ENCODE measurements around the gene NRF1.

Gene NRF1

DNA sequence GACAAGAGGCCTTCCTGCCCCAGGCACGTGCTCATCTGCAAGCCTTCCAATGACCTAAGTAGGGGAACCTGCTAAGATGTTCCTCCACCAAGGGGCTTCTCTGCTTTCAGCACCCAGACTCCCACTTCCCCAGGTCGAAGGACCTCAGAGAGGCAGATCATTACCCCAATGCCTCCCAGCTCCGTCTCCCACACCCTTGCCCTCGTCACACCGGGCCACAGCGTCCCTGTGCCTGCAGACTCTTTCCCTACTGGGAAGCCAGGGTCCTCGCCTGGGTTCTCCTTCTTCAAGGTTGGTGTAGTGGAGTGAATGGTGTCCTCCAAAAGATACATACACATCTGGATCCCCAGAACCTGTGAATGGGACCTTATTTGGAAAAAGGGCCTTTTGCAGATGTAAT is 189.4 kb downstream of the NRF1 start:
- WGBS (ENCODE audit: insufficient coverage, insufficient read length) = no CpG with 5 or more reads among the region's 7 CpGs
- no peak for DNase-seq (ENCODE audit: low read depth, low spot score)
- H3K4me3 ChIP-seq (ENCODE audit: low read length) = no peak overlapping the region
- no peaks in the 10 kb centered on the region for H3K9me3 ChIP-seq (ENCODE audit: control insufficient read depth, insufficient read depth, low read length)
- no peaks in the 10 kb centered on the region for H3K27me3 ChIP-seq (ENCODE audit: control insufficient read depth, insufficient read depth, low read length)
- peaks cover 4% of the 10 kb centered on the region; the same call in 1 of the 2 replicates for H3K4me1 ChIP-seq (ENCODE audit: control insufficient read depth, insufficient read depth, low read length)
- no peak overlapping the region for H3K27ac ChIP-seq (ENCODE audit: low read length)
- no peaks in the 10 kb centered on the region for H3K36me3 ChIP-seq (ENCODE audit: control insufficient read depth, insufficient read depth, low read length)

DNA sequence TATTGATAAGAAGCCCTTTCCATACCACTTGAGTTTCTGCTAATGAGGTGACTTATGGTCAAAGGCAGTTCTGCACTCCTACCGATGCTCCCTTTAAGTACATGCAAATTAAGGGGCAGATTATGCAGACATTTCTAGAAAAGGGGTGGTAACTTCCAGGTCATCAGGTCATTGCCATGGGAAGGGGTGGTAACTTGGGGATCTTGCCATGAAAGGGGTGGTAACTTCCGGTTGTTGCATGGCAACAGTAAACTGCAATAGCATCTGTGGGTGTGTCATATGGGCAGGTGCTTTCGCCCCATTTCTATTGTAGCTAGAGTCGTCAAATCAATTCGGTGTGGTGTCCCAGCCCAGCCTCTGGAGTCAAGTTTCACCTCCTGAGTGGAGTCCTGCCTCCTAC is 190.4 kb downstream of the NRF1 start:
- Histone ChIP-seq H3K4me1 (ENCODE audit: control insufficient read depth, insufficient read depth, low read length) (peaks cover 2% of the 10 kb centered on the region; the same call in 1 of the 2 replicates), H3K9me3 (ENCODE audit: control insufficient read depth, insufficient read depth, low read length) (no peaks in the 10 kb centered on the region), H3K27ac (ENCODE audit: low read length) (no peak overlapping the region), H3K27me3 (ENCODE audit: control insufficient read depth, insufficient read depth, low read length) (no peaks in the 10 kb centered on the region), H3K4me3 (ENCODE audit: low read length) (no peak overlapping the region), H3K36me3 (ENCODE audit: control insufficient read depth, insufficient read depth, low read length) (no peaks in the 10 kb centered on the region)
- no CpG with 5 or more reads among the region's 5 CpGs for WGBS (ENCODE audit: insufficient coverage, insufficient read length)
- no peak for DNase-seq (ENCODE audit: low read depth, low spot score)

DNA sequence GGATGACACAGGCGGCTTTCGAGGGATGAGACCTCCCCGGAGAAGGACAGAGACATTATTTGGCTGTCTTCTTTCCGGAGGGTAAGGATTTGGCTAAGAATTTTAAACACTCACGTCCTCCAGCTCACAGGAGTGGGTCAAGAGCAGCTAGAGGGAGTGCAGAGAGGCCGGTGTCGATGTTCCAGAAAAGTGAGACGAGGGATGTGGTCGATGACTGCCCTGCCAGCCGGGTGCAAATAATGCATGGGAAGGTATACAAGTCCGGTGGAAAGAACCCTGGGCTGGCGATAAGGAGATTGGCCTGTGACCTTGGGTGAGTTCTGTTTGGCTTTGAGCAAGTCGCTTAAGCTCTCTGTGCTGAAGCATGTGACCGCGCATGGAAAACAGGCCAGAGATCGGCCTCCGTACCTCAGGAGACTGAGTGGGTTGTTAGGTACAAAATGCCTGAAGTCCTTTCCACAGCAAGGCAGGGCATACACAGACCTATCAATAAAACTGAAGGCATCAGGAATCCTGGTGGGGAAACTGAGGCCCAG is 192.1 kb downstream of the NRF1 start:
- no peaks in the 10 kb centered on the region for H3K27me3 ChIP-seq (ENCODE audit: control insufficient read depth, insufficient read depth, low read length)
- H3K4me3 ChIP-seq (ENCODE audit: low read length) = no peak overlapping the region
- no peaks in the 10 kb centered on the region for H3K9me3 ChIP-seq (ENCODE audit: control insufficient read depth, insufficient read depth, low read length)
- no CpG with 5 or more reads among the region's 17 CpGs for WGBS (ENCODE audit: insufficient coverage, insufficient read length)
- H3K36me3 ChIP-seq (ENCODE audit: control insufficient read depth, insufficient read depth, low read length) = no peaks in the 10 kb centered on the region
- no peak for DNase-seq (ENCODE audit: low read depth, low spot score)
- peaks cover 2% of the 10 kb centered on the region; the same call in 1 of the 2 replicates for H3K4me1 ChIP-seq (ENCODE audit: control insufficient read depth, insufficient read depth, low read length)
- H3K27ac ChIP-seq (ENCODE audit: low read length) = no peak overlapping the region

DNA sequence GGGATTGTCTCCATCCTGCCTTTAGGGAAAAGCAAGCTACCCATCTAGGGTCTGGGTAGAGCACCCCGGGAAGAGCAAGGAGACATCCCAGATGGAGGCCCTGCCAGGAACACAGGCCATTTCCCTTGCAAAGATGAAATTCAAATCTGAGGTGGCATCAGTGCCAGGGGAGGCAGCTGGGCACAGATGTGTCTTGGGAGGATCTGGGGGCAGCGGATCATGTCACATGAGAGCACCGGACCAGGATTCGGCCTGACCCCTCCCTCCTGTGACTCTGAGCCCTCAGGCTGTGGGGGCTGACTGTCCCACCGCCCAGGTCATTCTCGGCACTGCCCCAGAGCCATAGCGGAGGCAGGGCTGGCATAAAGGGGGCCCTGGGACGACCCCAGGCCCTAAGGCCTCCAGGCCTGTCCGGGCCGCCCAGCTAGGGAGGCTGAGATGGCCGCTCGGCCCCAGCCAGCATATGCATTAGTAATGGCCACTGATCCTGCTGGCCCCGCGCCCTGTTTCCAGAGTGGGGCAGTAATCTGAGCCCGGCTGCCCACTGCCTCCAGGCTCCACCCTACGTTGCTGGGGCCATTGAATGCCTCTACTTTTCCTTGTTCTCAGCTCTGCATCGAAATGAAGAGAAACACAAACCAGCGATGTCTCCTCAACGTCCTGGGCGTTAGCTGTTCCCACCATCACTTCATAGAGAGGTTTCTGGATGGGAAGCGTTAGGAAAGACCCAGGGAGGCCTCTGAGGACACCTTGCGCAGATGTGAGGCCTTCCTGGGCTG is 192.8 kb downstream of the NRF1 start:
- Histone ChIP-seq H3K36me3 (ENCODE audit: control insufficient read depth, insufficient read depth, low read length) (no peaks in the 10 kb centered on the region), H3K27ac (ENCODE audit: low read length) (no peak overlapping the region), H3K9me3 (ENCODE audit: control insufficient read depth, insufficient read depth, low read length) (no peaks in the 10 kb centered on the region), H3K27me3 (ENCODE audit: control insufficient read depth, insufficient read depth, low read length) (no peaks in the 10 kb centered on the region), H3K4me3 (ENCODE audit: low read length) (no peak overlapping the region), H3K4me1 (ENCODE audit: control insufficient read depth, insufficient read depth, low read length) (peaks cover 2% of the 10 kb centered on the region; the same call in 1 of the 2 replicates)
- no CpG with 5 or more reads among the region's 22 CpGs for WGBS (ENCODE audit: insufficient coverage, insufficient read length)
- DNase-seq (ENCODE audit: low read depth, low spot score) = no peak

DNA sequence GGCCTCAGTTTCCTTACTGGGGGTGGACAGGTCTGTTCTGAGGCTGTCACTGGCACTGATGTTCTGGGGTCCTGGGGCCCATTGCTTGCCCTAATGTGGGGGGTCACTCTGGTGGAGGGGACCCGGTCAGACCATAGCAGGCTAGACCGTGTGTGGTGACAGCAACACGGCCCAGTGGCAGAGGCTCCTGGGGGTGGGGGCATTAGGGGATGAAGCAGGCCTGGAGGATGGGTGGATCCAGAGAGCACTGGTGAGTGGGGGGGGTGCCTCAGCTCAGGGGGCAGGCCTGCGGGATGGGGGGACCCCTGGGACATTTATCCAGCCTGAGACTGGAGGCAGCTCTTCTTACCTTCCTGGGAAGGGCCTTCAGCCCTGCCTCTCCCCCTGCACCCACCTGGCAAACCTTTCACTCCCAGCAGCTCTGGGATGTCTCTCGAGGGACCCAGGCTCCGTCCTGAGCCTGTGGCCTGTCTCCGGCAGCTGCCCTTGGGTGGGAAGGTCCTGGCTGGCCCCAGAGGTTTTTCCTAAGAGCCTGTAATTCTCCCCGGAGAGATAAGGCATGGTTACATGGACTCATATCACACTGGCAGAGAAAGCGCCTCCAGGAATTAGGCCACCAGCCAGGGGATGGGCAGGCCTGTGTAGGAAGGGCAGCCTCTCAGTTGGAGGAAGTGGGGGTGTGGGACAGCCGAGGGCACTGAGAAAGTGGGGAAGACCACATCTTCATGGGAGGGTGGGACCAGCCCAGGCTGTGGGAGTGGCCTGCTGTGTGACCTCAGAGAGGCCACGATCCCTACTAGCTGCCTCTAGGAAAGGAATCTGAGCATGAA is 193.6 kb downstream of the NRF1 start:
- no peaks in the 10 kb centered on the region for H3K27me3 ChIP-seq (ENCODE audit: control insufficient read depth, insufficient read depth, low read length)
- no CpG with 5 or more reads among the region's 11 CpGs for WGBS (ENCODE audit: insufficient coverage, insufficient read length)
- H3K27ac ChIP-seq (ENCODE audit: low read length) = no peak overlapping the region
- H3K4me3 ChIP-seq (ENCODE audit: low read length) = no peak overlapping the region
- peaks cover 2% of the 10 kb centered on the region; the same call in 1 of the 2 replicates for H3K4me1 ChIP-seq (ENCODE audit: control insufficient read depth, insufficient read depth, low read length)
- no peaks in the 10 kb centered on the region for H3K36me3 ChIP-seq (ENCODE audit: control insufficient read depth, insufficient read depth, low read length)
- DNase-seq (ENCODE audit: low read depth, low spot score) = no peak
- no peaks in the 10 kb centered on the region for H3K9me3 ChIP-seq (ENCODE audit: control insufficient read depth, insufficient read depth, low read length)
